Cardiac muscle cell (in vitro differentiated cells and primary cell): ENCODE measurements around the gene NEURL1B. TPM values are rescaled to one million over a fixed set of nuclear protein-coding genes. Genes with fewer than 3 reads are reported as not detected.

Experiments
- DNase-seq, 2 donors: peaks; one replicate each; pipeline versions ENCODE4 v3.0.0 to v3.0.0-alpha.2; 2010 to 2017; ENCODE audit warnings: low read depth in 1 of 2, low spot score in 1 of 2
- H3K27ac ChIP-seq: fragments of 200-600 bp; sonication (generic); 2 replicates; pipeline ENCODE4 v1.5.1; 2016
- H3K27me3 ChIP-seq: fragments of 200-600 bp; sonication (generic); 2 replicates; pipeline ENCODE4 v1.6.0; 2016; ENCODE audit warnings: control low read depth
- H3K36me3 ChIP-seq: fragments of 200-600 bp; sonication (generic); 2 replicates; pipeline ENCODE4 v1.5.1; 2016; ENCODE audit warnings: control low read depth
- H3K4me1 ChIP-seq: fragments of 200-600 bp; sonication (generic); 2 replicates; pipeline ENCODE4 v1.8.1; 2017; ENCODE audit warnings: low read depth, mild to moderate bottlenecking, mixed run types
- H3K4me3 ChIP-seq: fragments of 200-600 bp; sonication (generic); 2 replicates; pipeline ENCODE4 v1.5.1; 2016; ENCODE audit warnings: mild to moderate bottlenecking
- H3K9me3 ChIP-seq: fragments of 200-600 bp; sonication (generic); 2 replicates; pipeline ENCODE4 v1.5.1; 2017; ENCODE audit warnings: low read depth, mild to moderate bottlenecking, control low read depth
- polyA plus RNA-seq: library from polyadenylated mRNA; unstranded; fragments of >200 nt; fragmentation: Nextera tagmentation; extraction: Ambion mirVana; gene quantifications from 2 replicates; pipeline ENCODE4 v1.2.1, GENCODE V29; 2016
- total RNA-seq: library from RNA; depleted of rRNA; stranded (reverse); fragments of >200 nt; gene quantifications from 2 replicates; pipeline ENCODE4 v1.2.3, GENCODE V29; 2016
- TF ChIP-seq, protein P1 (sequence below): IDR thresholded peaks from 2 replicates; pipeline ENCODE4 v1.5.1; 2012; ENCODE audit warnings: low read depth, mild to moderate bottlenecking, low read length

NEURL1B gene
- total and polyA plus RNA-seq, 2 experiments from 2014 or later: 4.6 to 55.8 TPM

DNA sequence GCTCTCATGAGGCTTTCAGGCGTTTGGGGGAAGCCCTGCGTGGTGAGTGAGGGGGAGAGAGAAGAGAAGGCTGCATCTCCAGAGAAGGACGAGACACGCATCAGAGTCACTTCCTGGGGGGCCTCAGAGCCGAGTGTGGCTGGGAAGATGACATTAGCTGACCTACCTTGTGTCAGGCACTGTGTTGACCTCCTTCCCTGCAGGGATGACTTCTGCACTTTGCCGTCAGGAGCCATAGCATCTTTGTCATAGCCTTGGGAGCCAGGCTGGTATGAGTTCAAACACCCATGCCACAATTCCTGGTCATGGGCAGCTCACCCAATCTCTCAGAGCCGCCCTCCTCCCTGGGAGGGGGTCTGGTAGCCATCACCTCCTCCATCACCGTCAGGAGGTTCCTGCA, 17.3 kb downstream of the NEURL1B start:
- peaks cover 44% of the 10 kb centered on the region for H3K4me1 ChIP-seq
- no peaks in the 10 kb centered on the region for H3K9me3 ChIP-seq
- H3K27ac ChIP-seq: peak overlapping the region; percentile 95
- TF ChIP-seq, protein P1, sequence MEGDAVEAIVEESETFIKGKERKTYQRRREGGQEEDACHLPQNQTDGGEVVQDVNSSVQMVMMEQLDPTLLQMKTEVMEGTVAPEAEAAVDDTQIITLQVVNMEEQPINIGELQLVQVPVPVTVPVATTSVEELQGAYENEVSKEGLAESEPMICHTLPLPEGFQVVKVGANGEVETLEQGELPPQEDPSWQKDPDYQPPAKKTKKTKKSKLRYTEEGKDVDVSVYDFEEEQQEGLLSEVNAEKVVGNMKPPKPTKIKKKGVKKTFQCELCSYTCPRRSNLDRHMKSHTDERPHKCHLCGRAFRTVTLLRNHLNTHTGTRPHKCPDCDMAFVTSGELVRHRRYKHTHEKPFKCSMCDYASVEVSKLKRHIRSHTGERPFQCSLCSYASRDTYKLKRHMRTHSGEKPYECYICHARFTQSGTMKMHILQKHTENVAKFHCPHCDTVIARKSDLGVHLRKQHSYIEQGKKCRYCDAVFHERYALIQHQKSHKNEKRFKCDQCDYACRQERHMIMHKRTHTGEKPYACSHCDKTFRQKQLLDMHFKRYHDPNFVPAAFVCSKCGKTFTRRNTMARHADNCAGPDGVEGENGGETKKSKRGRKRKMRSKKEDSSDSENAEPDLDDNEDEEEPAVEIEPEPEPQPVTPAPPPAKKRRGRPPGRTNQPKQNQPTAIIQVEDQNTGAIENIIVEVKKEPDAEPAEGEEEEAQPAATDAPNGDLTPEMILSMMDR: no peak
- DNase-seq: no peak
- H3K36me3 ChIP-seq: no peaks in the 10 kb centered on the region
- no peak overlapping the region for H3K4me3 ChIP-seq
- H3K27me3 ChIP-seq: no peaks in the 10 kb centered on the region

DNA sequence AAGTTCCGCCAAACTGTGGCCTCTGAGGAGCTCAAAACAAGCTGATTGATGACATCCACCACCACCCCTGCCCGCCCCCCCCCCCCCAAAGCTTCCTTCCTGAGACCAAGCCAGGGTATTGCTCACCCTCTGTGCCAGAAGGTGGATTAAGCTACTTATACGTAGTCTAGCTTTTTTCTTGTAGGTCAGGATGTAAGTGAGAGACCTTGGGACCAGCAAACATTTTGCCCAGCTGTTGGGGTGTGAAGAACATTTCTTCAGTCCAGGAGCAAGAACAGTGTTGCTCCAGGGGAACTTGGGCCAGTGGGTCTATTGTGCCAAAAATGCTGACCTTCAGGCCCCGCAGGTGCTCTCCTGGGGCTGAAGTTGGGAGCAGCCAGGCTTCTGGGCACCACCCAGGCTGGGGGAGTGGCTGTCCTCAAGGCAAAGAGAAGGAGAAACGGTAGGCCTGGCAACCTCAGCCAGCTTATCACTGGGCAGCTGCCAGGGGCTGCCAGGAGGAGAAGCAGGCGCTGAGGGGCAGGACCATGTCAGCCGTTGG, 18.0 kb downstream of the NEURL1B start:
- no peak for DNase-seq

DNA sequence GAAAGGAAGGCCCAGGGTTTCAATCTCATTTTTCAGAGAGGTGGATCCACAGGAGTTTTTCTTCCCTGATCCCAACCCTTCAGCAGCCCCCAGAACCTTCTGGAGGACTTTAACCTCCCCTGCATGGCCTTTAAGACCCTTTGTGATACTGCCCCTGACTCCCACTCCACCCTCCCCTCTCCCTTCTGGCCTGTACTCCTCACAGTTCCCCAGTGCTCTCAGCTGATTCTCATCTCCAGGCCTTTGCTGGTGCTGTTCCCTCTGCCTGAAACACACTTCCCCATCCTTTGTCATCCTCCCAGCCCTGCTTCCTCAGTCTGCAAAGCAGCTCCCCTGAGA, 18.5 kb downstream of the NEURL1B start:
- TF ChIP-seq, protein P1: no peak
- Histone ChIP-seq H3K9me3 (no peaks in the 10 kb centered on the region), H3K4me1 (peaks cover 53% of the 10 kb centered on the region), H3K27ac (peak overlapping the region; percentile 95), H3K36me3 (no peaks in the 10 kb centered on the region), H3K27me3 (no peaks in the 10 kb centered on the region), H3K4me3 (no peak overlapping the region)
- no peak for DNase-seq

More for the DNA sequence above, 18.0 kb downstream of the NEURL1B start:
- Histone ChIP-seq H3K4me3 (no peak overlapping the region), H3K27ac (peak overlapping the region; percentile 95), H3K36me3 (no peaks in the 10 kb centered on the region), H3K4me1 (peaks cover 48% of the 10 kb centered on the region), H3K9me3 (no peaks in the 10 kb centered on the region), H3K27me3 (no peaks in the 10 kb centered on the region)
- TF ChIP-seq, protein P1: no peak

GRCh38 chr5:172659909-172660628, 19.0 kb downstream of the NEURL1B start:
- no peaks in the 10 kb centered on the region for H3K9me3 ChIP-seq
- H3K4me3 ChIP-seq: no peak overlapping the region
- H3K27me3 ChIP-seq: no peaks in the 10 kb centered on the region
- TF ChIP-seq, protein P1: no peak
- peaks cover 58% of the 10 kb centered on the region for H3K4me1 ChIP-seq
- H3K36me3 ChIP-seq: no peaks in the 10 kb centered on the region
- DNase-seq: peak; percentile 75 to 93
- H3K27ac ChIP-seq: peak overlapping the region; percentile 95

GRCh38 chr5:172660974-172661373, 19.9 kb downstream of the NEURL1B start:
- peaks cover 58% of the 10 kb centered on the region for H3K4me1 ChIP-seq
- H3K36me3 ChIP-seq: no peaks in the 10 kb centered on the region
- DNase-seq: no peak
- H3K4me3 ChIP-seq: no peak overlapping the region
- H3K27me3 ChIP-seq: no peaks in the 10 kb centered on the region
- H3K9me3 ChIP-seq: no peaks in the 10 kb centered on the region
- TF ChIP-seq, protein P1: no peak
- peak overlapping the region; percentile 95 for H3K27ac ChIP-seq
